AG09319 (cell line): ENCODE results near the gene IFNLR1.

Experiments used
- DNase-seq: peaks from one replicate; pipeline ENCODE4 v3.0.0-alpha.2; 2010; ENCODE audit warnings: low read depth; ENCODE audit errors: extremely low read depth
- TF ChIP-seq, protein P1 (sequence below): IDR thresholded peaks from 2 replicates; pipeline ENCODE4 v1.5.1; 2011; ENCODE audit warnings: low read depth, mild to moderate bottlenecking, inconsistent platforms, low read length, moderate library complexity

The IFNLR1 gene

DNA sequence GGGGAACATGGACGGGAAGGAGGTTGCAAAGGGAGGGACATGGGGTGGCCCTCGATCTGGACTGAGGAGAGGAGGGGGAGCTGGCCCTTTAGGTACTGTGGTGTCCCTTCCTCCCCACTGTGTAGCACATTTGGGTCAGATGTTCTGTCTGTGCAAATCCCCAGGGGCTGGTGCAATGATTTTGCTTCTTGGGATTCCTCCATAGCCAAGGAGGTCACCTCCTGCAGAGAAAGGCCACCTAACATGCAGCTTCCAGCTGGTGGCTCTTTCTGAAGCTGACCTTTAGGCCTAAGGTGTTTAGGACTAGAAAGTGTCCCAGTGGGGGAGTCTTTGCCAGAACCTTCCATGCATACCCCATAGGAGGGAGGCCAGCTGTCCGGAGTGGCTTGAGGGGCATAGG lies 66.1 kb downstream of the IFNLR1 start:
- TF ChIP-seq, protein P1, sequence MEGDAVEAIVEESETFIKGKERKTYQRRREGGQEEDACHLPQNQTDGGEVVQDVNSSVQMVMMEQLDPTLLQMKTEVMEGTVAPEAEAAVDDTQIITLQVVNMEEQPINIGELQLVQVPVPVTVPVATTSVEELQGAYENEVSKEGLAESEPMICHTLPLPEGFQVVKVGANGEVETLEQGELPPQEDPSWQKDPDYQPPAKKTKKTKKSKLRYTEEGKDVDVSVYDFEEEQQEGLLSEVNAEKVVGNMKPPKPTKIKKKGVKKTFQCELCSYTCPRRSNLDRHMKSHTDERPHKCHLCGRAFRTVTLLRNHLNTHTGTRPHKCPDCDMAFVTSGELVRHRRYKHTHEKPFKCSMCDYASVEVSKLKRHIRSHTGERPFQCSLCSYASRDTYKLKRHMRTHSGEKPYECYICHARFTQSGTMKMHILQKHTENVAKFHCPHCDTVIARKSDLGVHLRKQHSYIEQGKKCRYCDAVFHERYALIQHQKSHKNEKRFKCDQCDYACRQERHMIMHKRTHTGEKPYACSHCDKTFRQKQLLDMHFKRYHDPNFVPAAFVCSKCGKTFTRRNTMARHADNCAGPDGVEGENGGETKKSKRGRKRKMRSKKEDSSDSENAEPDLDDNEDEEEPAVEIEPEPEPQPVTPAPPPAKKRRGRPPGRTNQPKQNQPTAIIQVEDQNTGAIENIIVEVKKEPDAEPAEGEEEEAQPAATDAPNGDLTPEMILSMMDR = no peak
- no peak for DNase-seq

- no peak for DNase-seq
- TF ChIP-seq, protein P1 = no peak
Observed at GRCh38 chr1:24119859-24120756, 67.0 kb downstream of the IFNLR1 start.

DNA sequence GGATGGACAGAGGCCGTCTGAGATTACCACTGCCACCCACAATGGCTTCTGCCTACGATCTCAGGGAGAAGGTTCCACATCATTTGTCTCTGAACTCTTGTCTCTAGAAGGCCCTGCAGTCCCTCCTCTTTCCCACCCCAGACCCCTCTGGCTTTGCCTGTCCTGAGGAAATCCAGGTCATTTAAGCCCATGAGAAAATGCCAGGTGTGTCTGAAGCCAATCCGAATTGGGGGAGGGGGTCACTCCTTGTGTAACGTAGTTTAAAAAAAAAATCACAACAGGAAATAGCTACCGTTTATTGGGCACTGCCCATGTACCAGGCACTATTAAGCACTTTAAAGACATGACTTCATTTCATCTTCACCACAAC lies 67.6 kb downstream of the IFNLR1 start:
- TF ChIP-seq, protein P1 = no peak

DNA sequence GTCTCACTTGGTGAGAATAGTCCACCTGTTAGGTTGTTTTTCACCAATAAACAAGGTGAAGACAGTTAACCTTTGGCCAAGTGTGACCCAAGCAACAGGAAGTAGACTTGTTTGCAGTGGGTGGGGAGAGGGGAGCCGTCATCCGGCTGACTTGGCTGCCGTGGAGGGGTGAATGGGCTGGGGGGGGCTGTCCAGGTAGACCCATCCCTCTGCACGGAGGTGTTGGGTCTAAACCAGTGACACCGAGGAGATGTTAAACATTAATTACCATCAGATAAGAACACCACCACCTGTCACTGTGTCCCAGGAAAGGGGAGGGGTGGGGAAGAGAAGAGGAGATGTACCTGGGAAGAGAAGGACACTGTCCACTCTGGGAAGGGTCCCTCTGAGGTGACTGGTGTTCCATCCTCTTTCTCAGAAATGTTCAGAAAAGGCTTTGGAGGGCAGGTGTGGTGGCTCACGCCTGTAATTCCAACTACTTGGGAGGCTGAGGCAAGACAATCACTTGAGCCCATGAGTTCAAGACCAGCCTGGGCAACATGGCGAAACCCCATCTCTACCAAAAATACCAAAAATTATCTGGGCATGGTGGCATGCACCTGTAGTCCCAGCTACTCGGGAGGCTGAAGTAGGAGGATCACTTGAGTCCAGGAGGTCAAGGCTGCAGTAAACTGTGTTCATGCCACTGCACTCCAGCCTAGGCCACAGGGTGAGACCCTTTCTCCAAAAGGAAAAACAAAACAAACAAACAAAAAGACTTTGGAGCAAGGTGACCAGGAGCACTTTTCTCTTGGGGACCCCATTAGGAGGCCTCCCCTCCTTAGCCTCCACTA lies 68.5 kb downstream of the IFNLR1 start:
- DNase-seq = no peak
- TF ChIP-seq, protein P1 = no peak

More for the DNA sequence above, 67.6 kb downstream of the IFNLR1 start:
- no peak for DNase-seq

DNA sequence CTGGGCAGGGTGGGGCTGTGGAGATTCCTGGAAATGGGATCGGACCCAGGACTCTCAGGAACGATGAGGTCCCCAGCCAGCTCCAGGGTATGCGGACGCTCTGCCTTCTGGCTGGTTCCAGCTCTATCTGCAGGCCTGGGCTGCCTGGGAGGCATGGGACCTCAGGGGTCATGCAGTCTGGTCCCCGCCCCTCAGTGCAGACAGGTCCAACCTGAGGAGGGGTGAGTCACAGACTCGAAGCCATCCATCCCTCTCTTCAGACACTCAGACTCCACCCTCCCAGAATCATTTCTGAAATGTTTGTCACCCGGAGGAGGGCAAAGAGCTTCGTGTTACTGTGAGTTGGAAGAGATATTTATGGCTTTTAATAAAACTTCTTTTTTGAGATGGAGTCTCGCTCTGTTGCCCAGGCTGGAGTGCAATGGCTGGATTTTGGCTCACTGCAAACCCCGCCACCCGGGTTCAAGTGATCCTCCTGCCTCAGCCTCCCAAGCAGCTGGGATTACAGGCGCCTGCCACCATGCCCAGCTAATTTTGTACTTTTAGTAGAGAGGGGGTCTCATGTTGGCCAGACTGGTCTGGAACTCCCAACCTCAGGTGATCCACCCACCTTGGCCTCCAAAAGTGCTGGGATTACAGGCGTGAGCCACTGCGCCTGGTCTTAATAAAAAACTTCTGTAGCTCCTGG lies 69.2 kb downstream of the IFNLR1 start:
- TF ChIP-seq, protein P1 = no peak
- no peak for DNase-seq

GRCh38 chr1:24117132-24117531 lies 70.0 kb downstream of the IFNLR1 start:
- no peak for DNase-seq
- TF ChIP-seq, protein P1 = no peak
